GM12873 (cell line): Measurements from ENCODE around the gene PDZD2.

Source experiments
- TF ChIP-seq, protein P1 (sequence below): IDR thresholded peaks from 2 replicates; pipeline ENCODE4 v1.5.1; 2012; ENCODE audit warnings: low read depth, mild to moderate bottlenecking, moderate library complexity, low read length, control low read depth; ENCODE audit not compliant: insufficient read depth; ENCODE audit errors: missing control alignments

Gene PDZD2

DNA sequence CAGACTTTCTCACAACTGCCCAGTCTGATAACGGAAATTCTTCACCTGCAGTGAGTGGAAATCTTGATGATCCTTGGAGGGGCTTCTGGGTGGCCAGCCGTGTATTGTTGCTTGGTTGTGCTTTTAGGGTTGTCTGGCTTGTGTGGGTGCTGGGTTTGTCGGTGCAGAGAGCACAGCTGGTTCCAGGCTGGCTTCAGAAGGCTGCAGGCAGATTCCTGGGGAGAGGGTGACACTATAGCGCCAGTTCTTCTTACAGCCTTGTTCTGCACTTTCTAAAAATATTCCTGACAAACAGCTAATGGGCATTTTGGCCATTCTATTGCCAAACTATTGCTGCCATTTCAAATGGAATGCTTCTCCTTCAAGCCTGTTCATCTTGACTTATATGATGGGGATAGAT lies 99.3 kb downstream of the PDZD2 start:
- TF ChIP-seq, protein P1, sequence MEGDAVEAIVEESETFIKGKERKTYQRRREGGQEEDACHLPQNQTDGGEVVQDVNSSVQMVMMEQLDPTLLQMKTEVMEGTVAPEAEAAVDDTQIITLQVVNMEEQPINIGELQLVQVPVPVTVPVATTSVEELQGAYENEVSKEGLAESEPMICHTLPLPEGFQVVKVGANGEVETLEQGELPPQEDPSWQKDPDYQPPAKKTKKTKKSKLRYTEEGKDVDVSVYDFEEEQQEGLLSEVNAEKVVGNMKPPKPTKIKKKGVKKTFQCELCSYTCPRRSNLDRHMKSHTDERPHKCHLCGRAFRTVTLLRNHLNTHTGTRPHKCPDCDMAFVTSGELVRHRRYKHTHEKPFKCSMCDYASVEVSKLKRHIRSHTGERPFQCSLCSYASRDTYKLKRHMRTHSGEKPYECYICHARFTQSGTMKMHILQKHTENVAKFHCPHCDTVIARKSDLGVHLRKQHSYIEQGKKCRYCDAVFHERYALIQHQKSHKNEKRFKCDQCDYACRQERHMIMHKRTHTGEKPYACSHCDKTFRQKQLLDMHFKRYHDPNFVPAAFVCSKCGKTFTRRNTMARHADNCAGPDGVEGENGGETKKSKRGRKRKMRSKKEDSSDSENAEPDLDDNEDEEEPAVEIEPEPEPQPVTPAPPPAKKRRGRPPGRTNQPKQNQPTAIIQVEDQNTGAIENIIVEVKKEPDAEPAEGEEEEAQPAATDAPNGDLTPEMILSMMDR: no peak

DNA sequence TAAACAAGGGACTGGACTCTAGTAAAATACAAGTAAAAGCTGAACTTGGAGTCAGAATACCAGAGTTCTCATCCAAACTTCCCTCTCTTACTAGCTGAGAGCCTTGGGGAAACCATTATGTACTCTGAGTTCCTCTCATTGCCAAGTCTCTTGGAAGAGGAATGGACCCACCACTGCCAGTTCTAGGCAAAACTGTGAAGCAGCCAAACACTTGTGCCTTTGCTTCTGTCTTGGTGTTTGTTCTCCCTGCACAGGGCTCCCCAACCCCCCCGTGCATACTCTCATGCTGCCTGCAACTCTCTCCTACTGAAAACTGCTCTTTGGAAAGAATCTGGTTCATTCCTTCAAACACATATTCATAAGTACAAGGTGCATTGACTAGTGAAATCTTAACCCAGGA lies 102.6 kb downstream of the PDZD2 start:
- TF ChIP-seq, protein P1: no peak

DNA sequence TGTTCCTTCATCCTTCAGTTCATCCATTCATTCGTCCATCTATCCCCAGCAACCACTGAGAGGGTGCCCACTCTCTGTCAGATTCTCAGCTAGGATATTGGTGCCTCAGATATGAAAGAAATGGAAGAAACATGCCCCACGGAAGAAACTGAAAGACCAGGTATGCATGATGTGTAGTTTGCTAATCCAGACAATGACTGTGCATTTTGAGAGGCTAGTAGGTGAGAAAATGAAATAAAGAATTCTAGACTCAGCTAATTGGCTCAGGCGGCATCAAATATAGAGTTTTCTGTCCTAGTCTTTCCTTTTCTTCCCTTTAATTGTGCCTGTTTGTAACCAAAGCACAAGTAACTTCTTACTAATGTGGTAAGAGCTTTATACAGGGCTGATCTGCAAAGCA lies 104.7 kb downstream of the PDZD2 start:
- TF ChIP-seq, protein P1: no peak

DNA sequence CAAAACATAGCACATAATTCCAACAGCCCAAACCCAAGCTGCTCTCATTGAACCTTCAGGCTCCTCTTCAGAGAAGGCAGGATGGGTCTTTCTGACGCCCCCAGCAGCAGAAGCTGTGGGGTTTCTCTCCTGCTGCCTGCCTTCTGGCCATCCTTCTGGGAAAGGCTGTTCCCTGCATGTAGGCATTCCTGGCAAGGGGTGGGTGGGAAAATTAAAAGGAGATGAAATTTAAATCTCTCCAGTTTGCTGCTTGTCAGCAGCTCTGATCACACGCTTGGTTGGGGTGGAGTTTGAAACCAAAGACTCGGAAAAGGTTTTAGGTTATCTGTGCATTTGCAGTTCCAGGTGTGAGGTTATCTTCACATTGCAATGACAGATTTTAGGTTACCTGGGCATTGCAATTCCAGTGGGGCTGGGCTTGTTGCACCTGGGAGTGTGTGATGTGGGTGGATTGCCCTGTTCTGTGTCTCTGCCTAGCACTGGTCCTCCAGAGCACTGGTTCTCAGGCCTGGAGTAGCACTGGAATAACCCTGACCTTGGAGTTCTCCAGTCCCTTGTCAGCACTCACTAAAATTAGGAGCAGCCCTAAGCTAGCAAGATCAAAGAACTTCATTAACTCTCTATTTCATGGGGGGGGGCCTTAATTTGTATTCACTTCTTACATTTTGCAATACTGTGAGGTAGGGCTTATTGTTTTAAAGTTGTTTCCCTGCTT lies 109.7 kb downstream of the PDZD2 start:
- TF ChIP-seq, protein P1: no peak

DNA sequence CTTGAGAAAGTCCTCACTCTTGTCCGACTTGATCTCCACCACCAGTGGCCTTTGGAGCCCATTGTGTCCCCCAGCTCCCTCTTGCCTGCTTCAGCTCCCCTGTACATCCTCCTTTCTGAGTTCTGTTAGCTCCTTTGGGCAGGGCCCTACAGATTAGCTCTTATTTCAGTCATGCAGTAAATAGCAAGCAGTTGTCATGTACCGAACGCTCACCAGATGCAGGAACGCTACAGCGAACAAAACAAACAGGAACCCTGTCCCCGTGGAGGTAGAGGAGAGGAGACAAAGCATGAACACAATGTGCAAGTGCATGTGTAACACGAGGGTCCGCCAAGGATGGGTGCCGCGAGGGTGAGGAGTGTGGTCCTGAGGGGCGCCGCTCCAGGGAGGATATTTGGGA lies 111.3 kb downstream of the PDZD2 start:
- TF ChIP-seq, protein P1: no peak

DNA sequence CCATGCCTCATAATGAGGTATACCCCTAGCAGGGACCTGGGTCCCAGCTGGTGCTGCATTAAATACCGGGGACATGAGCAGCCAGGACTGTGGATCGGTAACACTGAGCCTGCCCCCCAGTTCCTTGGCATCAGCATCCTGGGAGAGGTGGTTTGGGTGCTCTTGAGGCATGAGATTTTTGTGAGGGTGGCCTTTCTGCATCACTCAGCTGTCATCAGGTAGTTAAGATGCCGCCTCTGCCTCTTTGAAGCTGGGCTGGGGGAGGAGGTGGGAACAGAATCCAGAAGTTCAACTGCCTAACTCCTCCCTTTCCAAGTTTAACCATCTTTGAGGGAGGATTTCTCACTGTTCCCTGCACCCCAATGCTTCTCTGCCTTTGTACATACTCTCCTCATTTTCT lies 112.7 kb downstream of the PDZD2 start:
- TF ChIP-seq, protein P1: no peak

DNA sequence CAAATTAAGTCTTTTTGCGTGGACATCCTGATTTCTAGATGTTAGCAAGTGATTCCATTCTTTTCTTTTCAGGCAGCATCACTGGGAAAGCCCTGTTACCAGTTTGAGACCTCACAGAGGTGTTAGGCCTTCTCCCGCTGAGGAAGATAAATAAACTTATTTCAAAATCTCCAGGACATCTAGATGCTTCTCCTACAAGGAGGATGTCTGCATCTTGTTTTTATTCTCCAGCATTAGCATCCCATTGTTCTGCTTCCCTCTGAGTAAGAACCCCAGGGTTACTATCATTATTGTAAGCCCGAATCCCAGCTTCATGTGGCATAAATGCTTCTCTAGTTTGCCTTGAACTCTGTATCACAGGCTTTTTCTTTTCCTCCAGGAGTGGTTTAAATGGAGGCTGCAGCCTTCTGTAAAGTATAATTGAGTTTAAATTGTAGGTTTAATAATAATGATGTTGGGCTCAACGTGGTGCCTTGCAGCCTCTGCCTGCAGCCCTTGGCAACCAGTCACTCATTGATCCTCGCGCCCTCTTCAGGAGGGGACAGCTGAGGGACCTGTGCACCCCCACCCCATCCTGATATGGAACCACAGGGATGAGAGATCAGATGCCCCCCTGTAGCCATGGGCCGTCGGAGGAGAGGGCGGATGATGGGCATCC lies 114.9 kb downstream of the PDZD2 start:
- TF ChIP-seq, protein P1: no peak
